Sigmoid colon (tissue), 4 donors: ENCODE results near the gene PABPC1L2B.
"Not testable (repeated sequence)": the region's sequence is repeated elsewhere in the genome, so short reads cannot be mapped to it uniquely, and the experiment has no call there.

Source experiments
- CTCF ChIP-seq, 4 experiments: fragments of 450-650 bp in 3 of 4; fragments of 200-600 bp in 1 of 4; IDR thresholded peaks; one replicate each; pipeline ENCODE4 v1.5.1; 2016 to 2019; ENCODE audit warnings: antibody characterized with exemption in 4 of 4, mild to moderate bottlenecking in 3 of 4, moderate library complexity in 2 of 4
- EP300 ChIP-seq, 4 donors: sonication (generic); formaldehyde crosslinking; IDR thresholded peaks; one replicate each; pipeline ENCODE4 v1.6.1; 2017; ENCODE audit warnings: antibody characterized with exemption in 4 of 4
- POLR2A ChIP-seq, 2 donors: fragments of 450-650 bp; IDR thresholded peaks; one replicate each; pipeline ENCODE4 v1.6.1; 2016; ENCODE audit warnings: antibody characterized with exemption in 2 of 2, mild to moderate bottlenecking in 2 of 2, moderate library complexity in 2 of 2

GRCh38 chrX:73004032-73004431, 1.3 kb downstream of the PABPC1L2B start:
- not testable (repeated sequence) for TF ChIP-seq POLR2A, CTCF, EP300 (IDR thresholded peaks at IDR 0.05)
